COR-L47 (cell line): ENCODE data around the gene SPTBN2.

ENCODE experiments used
- DNase-seq: peaks from one replicate; lab custom pipeline; 2025; lab: John Stamatoyannopoulos, UW

SPTBN2 gene

GRCh38 chr11:66704659-66705360 is 24.2 kb downstream of the SPTBN2 start:
- DNase-seq: no peak

- no peak for DNase-seq
Measured at GRCh38 chr11:66701432-66702240, 27.4 kb downstream of the SPTBN2 start.

- no peak for DNase-seq
Measured at GRCh38 chr11:66700742-66701141, 28.3 kb downstream of the SPTBN2 start.

- DNase-seq: no peak
Measured at GRCh38 chr11:66700337-66700736, 28.7 kb downstream of the SPTBN2 start.

GRCh38 chr11:66698491-66698890 is 30.5 kb downstream of the SPTBN2 start:
- no peak for DNase-seq

GRCh38 chr11:66697988-66698387 is 31.0 kb downstream of the SPTBN2 start:
- DNase-seq: no peak

GRCh38 chr11:66696146-66696545 is 32.9 kb downstream of the SPTBN2 start:
- no peak for DNase-seq

- DNase-seq: peak; percentile 90
Measured at GRCh38 chr11:66694732-66695207, 34.2 kb downstream of the SPTBN2 start.

GRCh38 chr11:66694056-66694410 is 35.0 kb downstream of the SPTBN2 start:
- no peak for DNase-seq

GRCh38 chr11:66693356-66694055 is 35.5 kb downstream of the SPTBN2 start:
- no peak for DNase-seq

- no peak for DNase-seq
Measured at GRCh38 chr11:66692871-66693331, 36.1 kb downstream of the SPTBN2 start.

GRCh38 chr11:66692446-66692845 is 36.6 kb downstream of the SPTBN2 start:
- DNase-seq: no peak

GRCh38 chr11:66691311-66691980 is 37.6 kb downstream of the SPTBN2 start:
- no peak for DNase-seq

GRCh38 chr11:66689661-66690590 is 39.1 kb downstream of the SPTBN2 start:
- DNase-seq: no peak

GRCh38 chr11:66688561-66689534 is 40.2 kb downstream of the SPTBN2 start:
- DNase-seq: no peak

- DNase-seq: no peak
Measured at GRCh38 chr11:66687831-66688281, 41.2 kb downstream of the SPTBN2 start.

- DNase-seq: no peak
Measured at GRCh38 chr11:66686801-66687750, 41.9 kb downstream of the SPTBN2 start.

GRCh38 chr11:66686100-66686785 is 42.8 kb downstream of the SPTBN2 start:
- no peak for DNase-seq
